ENCODE measurements around the gene FXYD6. TPM values are rescaled to one million over a fixed set of nuclear protein-coding genes. Genes with fewer than 3 reads are reported as not detected.
"Not testable (repeated sequence)": the region's sequence is repeated elsewhere in the genome, so short reads cannot be mapped to it uniquely, and the experiment has no call there.

The FXYD6 gene, protein sequence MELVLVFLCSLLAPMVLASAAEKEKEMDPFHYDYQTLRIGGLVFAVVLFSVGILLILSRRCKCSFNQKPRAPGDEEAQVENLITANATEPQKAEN
- total RNA-seq (2022): 0.86 and 1.0 TPM in 2 replicates
- not detected for Bru-seq, nascent RNA
- percentile 26 among the genes with signal in this experiment for BruChase-seq, experiment 1, labeled RNA remaining after a 2-hour chase
- percentile 37 among the genes with signal in this experiment for BruChase-seq, experiment 2, labeled RNA remaining after a 6-hour chase
- long read RNA-seq, partial matches to known transcripts: 0 of 2 reads
- long read RNA-seq, other reads (novel, unspliced or antisense): 0 of 2 reads

- H3K4me3 ChIP-seq (ENCODE audit: low read depth, low read length): peak within 1 kb of the TSS; percentile 51
- H3K27ac Mint-ChIP-seq (ENCODE audit: unreplicated experiment): no peak within 1 kb of the TSS
- peak; percentile 41 to 55 for DNase-seq
- H3K27me3 Mint-ChIP-seq (ENCODE audit: insufficient read depth, unreplicated experiment): peaks cover 61% of the 10 kb centered on the region
- ChIA-PET CTCF (interaction anchor here (0.6 to 3.6 kb wide), 9 partner anchors 31 to 177 kb away, joined by 3 to 23 read pairs (median 4); no protein-coding TSS in a partner anchor), POLR2A (interaction anchor here (1.0 kb wide), 1 partner anchor 70 kb away, joined by 7 read pairs; no protein-coding TSS in a partner anchor)
- no peaks in the 10 kb centered on the region for H3K36me3 ChIP-seq (ENCODE audit: control insufficient read depth, insufficient read depth, low read length)
- H3K27me3 ChIP-seq (replicated peaks; ENCODE audit: control insufficient read depth, insufficient read depth, low read length): peaks cover 17% of the 10 kb centered on the region
- H3K4me1 ChIP-seq: peaks cover 14% of the 10 kb centered on the region; the same call in 1 of the 2 replicates
- no peaks in the 10 kb centered on the region for H3K9me3 Mint-ChIP-seq (ENCODE audit: unreplicated experiment)
- peaks cover 6% of the 10 kb centered on the region for H3K4me1 Mint-ChIP-seq (ENCODE audit: low read depth, unreplicated experiment)
- H3K9me3 ChIP-seq: no peaks in the 10 kb centered on the region
- H3K36me3 Mint-ChIP-seq (ENCODE audit: insufficient read depth, unreplicated experiment): no peaks in the 10 kb centered on the region
- no TSS peak for BruUV-seq (replicated peaks)
- intact Hi-C loops (cut with micrococcal nuclease; ENCODE audit: unreplicated experiment): no loop called here
- H3K4me3 Mint-ChIP-seq (ENCODE audit: unreplicated experiment): peak within 1 kb of the TSS; percentile 76
- TF ChIP-seq, protein P1, sequence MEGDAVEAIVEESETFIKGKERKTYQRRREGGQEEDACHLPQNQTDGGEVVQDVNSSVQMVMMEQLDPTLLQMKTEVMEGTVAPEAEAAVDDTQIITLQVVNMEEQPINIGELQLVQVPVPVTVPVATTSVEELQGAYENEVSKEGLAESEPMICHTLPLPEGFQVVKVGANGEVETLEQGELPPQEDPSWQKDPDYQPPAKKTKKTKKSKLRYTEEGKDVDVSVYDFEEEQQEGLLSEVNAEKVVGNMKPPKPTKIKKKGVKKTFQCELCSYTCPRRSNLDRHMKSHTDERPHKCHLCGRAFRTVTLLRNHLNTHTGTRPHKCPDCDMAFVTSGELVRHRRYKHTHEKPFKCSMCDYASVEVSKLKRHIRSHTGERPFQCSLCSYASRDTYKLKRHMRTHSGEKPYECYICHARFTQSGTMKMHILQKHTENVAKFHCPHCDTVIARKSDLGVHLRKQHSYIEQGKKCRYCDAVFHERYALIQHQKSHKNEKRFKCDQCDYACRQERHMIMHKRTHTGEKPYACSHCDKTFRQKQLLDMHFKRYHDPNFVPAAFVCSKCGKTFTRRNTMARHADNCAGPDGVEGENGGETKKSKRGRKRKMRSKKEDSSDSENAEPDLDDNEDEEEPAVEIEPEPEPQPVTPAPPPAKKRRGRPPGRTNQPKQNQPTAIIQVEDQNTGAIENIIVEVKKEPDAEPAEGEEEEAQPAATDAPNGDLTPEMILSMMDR (IDR thresholded peaks at IDR 0.05; ENCODE audit: insufficient read depth in 1 of 2, low read depth in 1 of 2, low read length in 1 of 2, severe bottlenecking in 1 of 2, unreplicated experiment in 1 of 2): no peak
Measured at GRCh38 chr11:117876341-117877119, at the start of gene FXYD6. Gene FXYD6 (minus strand): TSS chr11:117876658. CDS start chr11:117842776, 33,882 bp downstream.

DNA sequence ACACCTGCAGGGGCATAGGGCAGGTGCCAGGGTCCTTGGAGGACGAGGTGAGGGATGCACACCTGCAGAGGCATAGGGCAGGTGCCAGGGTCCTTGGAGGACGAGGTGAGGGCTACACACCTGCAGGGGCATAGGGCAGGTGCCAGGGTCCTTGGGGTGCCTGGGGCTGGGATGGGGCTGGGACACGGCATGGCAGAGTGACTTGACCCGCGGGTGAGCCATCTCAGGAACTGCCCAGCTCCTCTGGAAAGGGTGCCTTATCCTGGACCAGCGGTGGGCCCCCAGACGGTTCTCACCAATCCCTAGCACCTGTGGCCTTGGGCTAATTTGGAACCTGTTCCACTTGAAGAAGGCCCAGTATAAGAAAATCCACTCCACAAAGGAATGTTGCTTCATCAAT lies 49.7 kb upstream of the FXYD6 start:
- H3K9me3 Mint-ChIP-seq (ENCODE audit: unreplicated experiment); CTCF ChIA-PET; H3K4me3 ChIP-seq (ENCODE audit: low read depth, low read length); H3K27me3 ChIP-seq (replicated peaks; ENCODE audit: control insufficient read depth, insufficient read depth, low read length); intact Hi-C loops (cut with micrococcal nuclease; ENCODE audit: unreplicated experiment); H3K27me3 Mint-ChIP-seq (ENCODE audit: insufficient read depth, unreplicated experiment); H3K4me3 Mint-ChIP-seq (ENCODE audit: unreplicated experiment); H3K27ac Mint-ChIP-seq (ENCODE audit: unreplicated experiment); H3K36me3 ChIP-seq (ENCODE audit: control insufficient read depth, insufficient read depth, low read length); DNase-seq; H3K9me3 ChIP-seq; POLR2A ChIA-PET; BruUV-seq (replicated peaks): not testable (repeated sequence)
- peaks cover 39% of the 10 kb centered on the region for H3K4me1 Mint-ChIP-seq (ENCODE audit: low read depth, unreplicated experiment)
- peaks cover 26% of the 10 kb centered on the region for H3K4me1 ChIP-seq
- peaks cover 12% of the 10 kb centered on the region for H3K36me3 Mint-ChIP-seq (ENCODE audit: insufficient read depth, unreplicated experiment)

GRCh38 chr11:117925198-117925925 lies 48.9 kb upstream of the FXYD6 start:
- Histone ChIP-seq H3K9me3 (no peaks in the 10 kb centered on the region), H3K36me3 (ENCODE audit: control insufficient read depth, insufficient read depth, low read length) (no peaks in the 10 kb centered on the region), H3K4me1 (peaks cover 18% of the 10 kb centered on the region), H3K4me3 (ENCODE audit: low read depth, low read length) (no peak overlapping the region), H3K27me3 (replicated peaks; ENCODE audit: control insufficient read depth, insufficient read depth, low read length) (no peaks in the 10 kb centered on the region)
- H3K4me3 Mint-ChIP-seq (ENCODE audit: unreplicated experiment): no peak overlapping the region
- TF ChIP-seq, protein P1 (IDR thresholded peaks at IDR 0.05; ENCODE audit: insufficient read depth in 1 of 2, low read depth in 1 of 2, low read length in 1 of 2, severe bottlenecking in 1 of 2, unreplicated experiment in 1 of 2): no peak
- POLR2A ChIA-PET: interaction anchor here (0.6 kb wide), 1 partner anchor 18 kb away, joined by 3 read pairs; no protein-coding TSS in a partner anchor
- no peak for DNase-seq
- no peaks in the 10 kb centered on the region for H3K27me3 Mint-ChIP-seq (ENCODE audit: insufficient read depth, unreplicated experiment)
- no peak overlapping the region for H3K27ac Mint-ChIP-seq (ENCODE audit: unreplicated experiment)
- no peaks in the 10 kb centered on the region for H3K9me3 Mint-ChIP-seq (ENCODE audit: unreplicated experiment)
- peaks cover 12% of the 10 kb centered on the region for H3K36me3 Mint-ChIP-seq (ENCODE audit: insufficient read depth, unreplicated experiment)
- intact Hi-C loops (cut with micrococcal nuclease; ENCODE audit: unreplicated experiment): no loop called here
- CTCF ChIA-PET: interaction anchor here (2.7 kb wide), 1 partner anchor 21 kb away, joined by 19 read pairs; no protein-coding TSS in a partner anchor
- peaks cover 35% of the 10 kb centered on the region for H3K4me1 Mint-ChIP-seq (ENCODE audit: low read depth, unreplicated experiment)
- no TSS peak for BruUV-seq (replicated peaks)

All from Caco-2 (cell line).